ENCODE measurements around the gene AP2S1.

- no peak for TF ChIP-seq CTCF (IDR thresholded peaks at IDR 0.05)
- peak; percentile 99 for TF ChIP-seq POLR2AphosphoS5 (IDR thresholded peaks at IDR 0.05; ENCODE audit: low read depth, low read length)
- no peak; a peak in 1 of 4 replicates for TF ChIP-seq REST (IDR thresholded peaks at IDR 0.05; ENCODE audit: insufficient read depth in 1 of 2, low read depth in 2 of 2, low read length in 1 of 2)
- TF ChIP-seq SIN3A (IDR thresholded peaks at IDR 0.05; ENCODE audit: borderline replicate concordance, insufficient read depth, low read depth, low read length), result peak; percentile 98
- no peak for TF ChIP-seq TCF7L2 (IDR thresholded peaks at IDR 0.05; ENCODE audit: low read depth, low read length)
Observed at GRCh38 chr19:46788262-46788967, 62.2 kb downstream of the AP2S1 start, which contains the start of gene SLC1A5.

Measured in Panc1 (cell line).